Caco-2 (cell line): Measurements from ENCODE around the gene CDYL2. TPM values are rescaled to one million over a fixed set of nuclear protein-coding genes. Genes with fewer than 3 reads are reported as not detected.

Experiments
- BruUV-seq: library from RNA; stranded (reverse); fragments of 400-500 nt; replicated peaks from 2 replicates; lab custom pipeline; 2021; lab: Mats Ljungman, UMichigan
- CTCF ChIA-PET: fragments of 300-600 bp; sonication (Branson Sonifier 250); formaldehyde crosslinking; loops from one replicate; lab custom pipeline; 2022; ENCODE audit warnings: antibody characterized with exemption; lab: Charles Lee
- POLR2A ChIA-PET: fragments of 300-600 bp; sonication (Branson Sonifier 250); formaldehyde crosslinking; loops from one replicate; lab custom pipeline; 2022; ENCODE audit warnings: antibody characterized with exemption; lab: Charles Lee
- DNase-seq, 2 experiments: peaks; one replicate each; pipeline versions ENCODE4 v3.0.0 to v3.0.0-alpha.2; 2020 to 2022
- H3K27me3 ChIP-seq: replicated peaks from 2 replicates; pipeline ENCODE4 v1.6.0; 2011; ENCODE audit warnings: low read length; ENCODE audit not compliant: control insufficient read depth, insufficient read depth
- H3K36me3 ChIP-seq: 2 replicates; pipeline ENCODE4 v1.5.1; 2011; ENCODE audit warnings: low read length; ENCODE audit not compliant: control insufficient read depth, insufficient read depth
- H3K4me1 ChIP-seq: fragments of 250-450 bp; sonication (Bioruptor Pico); 2 replicates; pipeline ENCODE4 v1.5.1; 2020; ENCODE audit warnings: mild to moderate bottlenecking
- H3K4me3 ChIP-seq: 2 replicates; pipeline ENCODE4 v1.5.1; 2011; ENCODE audit warnings: low read depth, mild to moderate bottlenecking, control low read depth, low read length
- H3K9me3 ChIP-seq: fragments of 250-450 bp; sonication (Bioruptor Pico); 2 replicates; pipeline ENCODE4 v1.5.1; 2020; ENCODE audit warnings: mild to moderate bottlenecking, moderate library complexity
- H3K27ac Mint-ChIP-seq: one replicate; pipeline ENCODE4 v1.8.0; 2022; ENCODE audit warnings: mixed read lengths; ENCODE audit not compliant: unreplicated experiment
- H3K27me3 Mint-ChIP-seq: one replicate; pipeline ENCODE4 v1.8.0; 2022; ENCODE audit warnings: mixed read lengths; ENCODE audit not compliant: insufficient read depth, unreplicated experiment
- H3K36me3 Mint-ChIP-seq: one replicate; pipeline ENCODE4 v1.8.0; 2022; ENCODE audit warnings: mild to moderate bottlenecking, mixed read lengths; ENCODE audit not compliant: insufficient read depth, unreplicated experiment
- H3K4me1 Mint-ChIP-seq: one replicate; pipeline ENCODE4 v1.8.0; 2022; ENCODE audit warnings: low read depth, mixed read lengths; ENCODE audit not compliant: unreplicated experiment
- H3K4me3 Mint-ChIP-seq: one replicate; pipeline ENCODE4 v1.8.0; 2022; ENCODE audit warnings: mild to moderate bottlenecking, moderate library complexity, mixed read lengths; ENCODE audit not compliant: unreplicated experiment
- H3K9me3 Mint-ChIP-seq: one replicate; pipeline ENCODE4 v1.8.0; 2022; ENCODE audit warnings: mixed read lengths; ENCODE audit not compliant: unreplicated experiment
- CTCF ChIP-seq, 2 experiments: fragments of 200-600 bp in 1 of 2; IDR thresholded peaks; 1 replicate in 1 of 2; 2 replicates in 1 of 2; pipeline versions ENCODE4 v1.5.1 to v1.8.0; 2011 to 2022; ENCODE audit warnings: antibody characterized with exemption in 1 of 2, control low read depth in 1 of 2, inconsistent platforms in 1 of 2, low read depth in 1 of 2, low read length in 1 of 2, mild to moderate bottlenecking in 1 of 2, moderate library complexity in 1 of 2; ENCODE audit not compliant: insufficient read depth in 1 of 2, severe bottlenecking in 1 of 2, unreplicated experiment in 1 of 2
- intact Hi-C: fragments of 100-400 bp; cut with micrococcal nuclease; formaldehyde crosslinking; loops from one replicate; pipeline ENCODE4 v1.10.0; 2022; ENCODE audit not compliant: unreplicated experiment
- total RNA-seq: library from RNA; stranded (reverse); gene quantifications from 2 replicates; pipeline ENCODE4 v1.2.3, GENCODE V29; 2022

The CDYL2 gene
- total RNA-seq, 1 experiment from 2014 or later = 1.8 TPM

- BruUV-seq = no TSS peak
- H3K4me1 ChIP-seq = no peaks in the 10 kb centered on the region
- no peak for TF ChIP-seq CTCF (IDR thresholded peaks at IDR 0.05; ENCODE audit: insufficient read depth in 1 of 2, low read depth in 1 of 2, low read length in 1 of 2, severe bottlenecking in 1 of 2, unreplicated experiment in 1 of 2)
- intact Hi-C loops = no loop called here
- H3K9me3 Mint-ChIP-seq = peaks cover 15% of the 10 kb centered on the region
- DNase-seq = no peak
- ChIA-PET POLR2A (no interaction called here), CTCF (no interaction called here)
- no peaks in the 10 kb centered on the region for H3K36me3 ChIP-seq
- H3K27ac Mint-ChIP-seq = no peak overlapping the region
- no peaks in the 10 kb centered on the region for H3K27me3 ChIP-seq
- H3K36me3 Mint-ChIP-seq = no peaks in the 10 kb centered on the region
- no peak overlapping the region for H3K4me3 Mint-ChIP-seq
- peaks cover 4% of the 10 kb centered on the region for H3K27me3 Mint-ChIP-seq
- no peaks in the 10 kb centered on the region for H3K9me3 ChIP-seq
- no peaks in the 10 kb centered on the region for H3K4me1 Mint-ChIP-seq
- no peak overlapping the region for H3K4me3 ChIP-seq
Measured at GRCh38 chr16:80702696-80703095, 101.7 kb downstream of the CDYL2 start.

- Mint-ChIP-seq H3K4me1 (no peaks in the 10 kb centered on the region), H3K9me3 (peaks cover 10% of the 10 kb centered on the region), H3K27ac (no peak overlapping the region), H3K27me3 (peaks cover 15% of the 10 kb centered on the region), H3K36me3 (no peaks in the 10 kb centered on the region), H3K4me3 (no peak overlapping the region)
- H3K9me3 ChIP-seq = no peaks in the 10 kb centered on the region
- no peak overlapping the region for H3K4me3 ChIP-seq
- TF ChIP-seq CTCF (IDR thresholded peaks at IDR 0.05; ENCODE audit: insufficient read depth in 1 of 2, low read depth in 1 of 2, low read length in 1 of 2, severe bottlenecking in 1 of 2, unreplicated experiment in 1 of 2) = no peak
- H3K36me3 ChIP-seq = no peaks in the 10 kb centered on the region
- ChIA-PET CTCF (no interaction called here), POLR2A (no interaction called here)
- no peak for DNase-seq
- H3K4me1 ChIP-seq = no peaks in the 10 kb centered on the region
- intact Hi-C loops = no loop called here
- no TSS peak for BruUV-seq
- H3K27me3 ChIP-seq = no peaks in the 10 kb centered on the region
Measured at GRCh38 chr16:80700558-80700957, 103.8 kb downstream of the CDYL2 start.

DNA sequence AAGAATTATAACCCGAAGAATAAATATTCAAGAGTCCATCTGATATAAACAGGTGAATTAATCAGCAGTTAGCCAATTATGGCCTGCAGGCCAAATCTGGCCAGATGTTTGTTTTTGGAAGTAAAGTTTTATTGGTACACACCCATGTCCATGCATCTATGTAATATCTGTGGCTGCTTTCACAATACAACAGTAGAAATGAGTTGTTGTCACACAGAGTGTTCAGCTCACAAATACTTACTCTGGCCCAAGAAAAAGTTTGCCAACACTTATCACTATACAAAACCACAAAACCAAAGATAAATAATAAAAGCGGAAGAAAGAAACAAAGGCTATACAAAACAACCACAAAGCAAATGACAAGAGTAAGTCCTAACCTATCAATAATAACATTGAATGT lies 109.4 kb downstream of the CDYL2 start:
- DNase-seq = no peak
- Histone ChIP-seq H3K9me3 (no peaks in the 10 kb centered on the region), H3K4me3 (no peak overlapping the region), H3K27me3 (no peaks in the 10 kb centered on the region), H3K36me3 (no peaks in the 10 kb centered on the region), H3K4me1 (no peaks in the 10 kb centered on the region)
- Mint-ChIP-seq H3K4me3 (no peak overlapping the region), H3K9me3 (peaks cover 10% of the 10 kb centered on the region), H3K36me3 (no peaks in the 10 kb centered on the region), H3K27me3 (peaks cover 23% of the 10 kb centered on the region), H3K27ac (no peak overlapping the region), H3K4me1 (no peaks in the 10 kb centered on the region)
- intact Hi-C loops = no loop called here
- ChIA-PET CTCF (no interaction called here), POLR2A (no interaction called here)
- TF ChIP-seq CTCF (IDR thresholded peaks at IDR 0.05; ENCODE audit: insufficient read depth in 1 of 2, low read depth in 1 of 2, low read length in 1 of 2, severe bottlenecking in 1 of 2, unreplicated experiment in 1 of 2) = no peak
- no TSS peak for BruUV-seq
